GM12878 (cell line): ENCODE data around the gene OXA1L. TPM values are rescaled to one million over a fixed set of nuclear protein-coding genes. Genes with fewer than 3 reads are reported as not detected.
"Not testable (repeated sequence)": the region's sequence is repeated elsewhere in the genome, so short reads cannot be mapped to it uniquely, and the experiment has no call there.

Experiments
- ATAC-seq: fragments of 200-7000 bp; cut with Tn5 transposase; 3 replicates; pipeline ENCODE4 v1.9.1; 2020; ENCODE audit warnings: mild to moderate bottlenecking, moderate library complexity
- BruUV-seq: library from RNA; stranded (reverse); fragments of 400-500 nt; replicated peaks from 2 replicates; lab custom pipeline; 2021; lab: Mats Ljungman, UMichigan
- CTCF ChIA-PET: fragments of 300-600 bp; sonication (Branson Sonifier 250); formaldehyde crosslinking; extraction: SDS; loops from one replicate; lab custom pipeline; 2021; ENCODE audit warnings: inconsistent platforms; lab: Yijun Ruan, JAX
- POLR2A ChIA-PET: fragments of 350-600 bp; formaldehyde crosslinking; extraction: SDS; loops from one replicate; lab custom pipeline; 2021; ENCODE audit warnings: inconsistent platforms; lab: Charles Lee
- RAD21 ChIA-PET: fragments of 300-600 bp; sonication (Branson Sonifier 250); formaldehyde crosslinking; loops from one replicate; lab custom pipeline; 2023; ENCODE audit warnings: antibody characterized with exemption; ENCODE audit not compliant: unreplicated experiment; lab: Charles Lee
- SMC1A ChIA-PET: fragments of 300-600 bp; sonication (Branson Sonifier 250); formaldehyde crosslinking; loops from one replicate; lab custom pipeline; 2023; ENCODE audit not compliant: unreplicated experiment, uncharacterized antibody; lab: Charles Lee
- DNase-seq: peaks from one replicate; pipeline ENCODE4 v3.0.0-alpha.2; 2011; ENCODE audit warnings: low read depth, low spot score
- FAIRE-seq: peaks from 3 replicates; lab custom pipeline; 2011; peaks lifted over from hg19 to GRCh38; lab: Jason Lieb, UNC
- H2AFZ ChIP-seq: 2 replicates; pipeline ENCODE4 v1.6.0; 2011; ENCODE audit warnings: low read depth, low read length, control low read depth; ENCODE audit not compliant: control insufficient read depth
- H3K27ac ChIP-seq: 2 replicates; pipeline ENCODE4 v1.5.1; 2011; ENCODE audit warnings: control low read depth; ENCODE audit not compliant: control insufficient read depth, insufficient read depth
- H3K27me3 ChIP-seq, 2 experiments: replicated peaks in 1 of 2; 2 replicates each; pipeline versions ENCODE4 v1.6.0 to v1.6.1; 2011; ENCODE audit warnings: low read length in 1 of 2; ENCODE audit not compliant: control insufficient read depth in 2 of 2, insufficient read depth in 2 of 2
- H3K36me3 ChIP-seq, 2 experiments: 2 replicates each; pipeline ENCODE4 v1.5.1; 2011; ENCODE audit warnings: low read length in 1 of 2; ENCODE audit not compliant: control insufficient read depth in 2 of 2, insufficient read depth in 2 of 2
- H3K4me1 ChIP-seq: 2 replicates; pipeline ENCODE4 v1.6.1; 2011; ENCODE audit warnings: mild to moderate bottlenecking, low read length, moderate library complexity, mixed read lengths; ENCODE audit not compliant: control insufficient read depth, insufficient read depth
- H3K4me2 ChIP-seq: 2 replicates; pipeline ENCODE4 v1.6.0; 2011; ENCODE audit warnings: control low read depth; ENCODE audit not compliant: control insufficient read depth, insufficient read depth
- H3K4me3 ChIP-seq: fragments of 200-600 bp; sonication (generic); 2 replicates; pipeline ENCODE4 v1.5.1; 2016
- H3K79me2 ChIP-seq: 2 replicates; pipeline ENCODE4 v1.6.0; 2011; ENCODE audit warnings: low read length; ENCODE audit not compliant: control insufficient read depth, insufficient read depth
- H3K9ac ChIP-seq: 2 replicates; pipeline ENCODE4 v1.8.0; 2011; ENCODE audit warnings: low read length, control low read depth, mixed read lengths; ENCODE audit not compliant: control insufficient read depth, insufficient read depth
- H3K9me3 ChIP-seq: replicated peaks from 3 replicates; pipeline ENCODE4 v1.5.1; 2011; ENCODE audit warnings: mild to moderate bottlenecking, low read length; ENCODE audit not compliant: control insufficient read depth, insufficient read depth
- H4K20me1 ChIP-seq: 2 replicates; pipeline ENCODE4 v1.6.0; 2011; ENCODE audit not compliant: control insufficient read depth, insufficient read depth
- FOS ChIP-seq: IDR thresholded peaks from 3 replicates; pipeline ENCODE4 v1.6.1; 2011; ENCODE audit warnings: borderline replicate concordance; ENCODE audit not compliant: insufficient read length; ENCODE audit errors: extremely low read depth
- MEF2A ChIP-seq: IDR thresholded peaks from 2 replicates; pipeline ENCODE4 v1.6.1; 2011; ENCODE audit warnings: low read depth, mild to moderate bottlenecking, low read length, moderate library complexity; ENCODE audit not compliant: insufficient read depth
- NR2C2 ChIP-seq: IDR thresholded peaks from 2 replicates; pipeline ENCODE4 v1.6.1; 2011; ENCODE audit warnings: borderline replicate concordance, low read depth; ENCODE audit not compliant: control insufficient read depth, insufficient read length
- WGBS: methylation state at CpG from one replicate; pipeline ENCODE4 v1.1.6; 2016; ENCODE audit warnings: low lambda C conversion rate; ENCODE audit not compliant: insufficient replicate concordance, insufficient coverage; ENCODE audit errors: missing lambda C conversion rate; 5-methylcytosine and 5-hydroxymethylcytosine counted together
- in situ Hi-C: fragments of 300-500 bp; cut with MboI; formaldehyde crosslinking; loops from 9 replicates; pipeline ENCODE4 v1.14.3; 2018; ENCODE audit warnings: mixed read lengths
- intact Hi-C: fragments of 100-400 bp; cut with micrococcal nuclease; formaldehyde crosslinking; loops from one replicate; pipeline ENCODE4 v1.14.2; 2022; ENCODE audit not compliant: unreplicated experiment
- polyA plus RNA-seq, 11 experiments: library from polyadenylated mRNA; depleted of rRNA in 4 of 11; unstranded in 6 of 11; stranded (reverse) in 5 of 11; fragments of >200 nt; fragmentation: Nextera tagmentation in 4 of 11; fragmentation: Illumina TruSeq in 1 of 11; extraction: Ambion mirVana in 4 of 11; extraction: Trizol in 1 of 11; gene quantifications; 1 replicate in 1 of 11; 2 replicates in 10 of 11; pipeline versions ENCODE4 v1.2.1 to v1.2.3, GENCODE V29; 2011 to 2016; ENCODE audit warnings: inconsistent platforms in 2 of 11, missing spikeins in 2 of 11, low read depth in 1 of 11
- total RNA-seq, 4 experiments: library from RNA; depleted of rRNA in 3 of 4; stranded (reverse); fragments of >200 nt in 3 of 4; fragmentation: Illumina TruSeq in 1 of 4; extraction: Trizol in 1 of 4; gene quantifications; 2 replicates each; pipeline versions ENCODE4 v1.2.1 to v1.2.3, GENCODE V29; 2013 to 2021
- TF ChIP-seq, protein P1 (sequence below): fragments of 450-650 bp; IDR thresholded peaks from 2 replicates; pipeline ENCODE4 v1.6.1; 2017; ENCODE audit warnings: mild to moderate bottlenecking, moderate library complexity
- TF ChIP-seq, protein P2 (sequence below): fragments of 450-650 bp; formaldehyde crosslinking; IDR thresholded peaks from 2 replicates; pipeline ENCODE4 v1.4.0; 2020; ENCODE audit warnings: mild to moderate bottlenecking, moderate library complexity
- TF ChIP-seq, protein P3 (sequence below): fragments of 450-650 bp; IDR thresholded peaks from 2 replicates; pipeline ENCODE4 v1.6.1; 2014; ENCODE audit warnings: mild to moderate bottlenecking

The OXA1L gene
- total and polyA plus RNA-seq, 10 of the 15 experiments (the other 5 are each of a cell fraction or from before 2014, with no cell fraction given), result 105 to 289 (median 146) TPM

DNA sequence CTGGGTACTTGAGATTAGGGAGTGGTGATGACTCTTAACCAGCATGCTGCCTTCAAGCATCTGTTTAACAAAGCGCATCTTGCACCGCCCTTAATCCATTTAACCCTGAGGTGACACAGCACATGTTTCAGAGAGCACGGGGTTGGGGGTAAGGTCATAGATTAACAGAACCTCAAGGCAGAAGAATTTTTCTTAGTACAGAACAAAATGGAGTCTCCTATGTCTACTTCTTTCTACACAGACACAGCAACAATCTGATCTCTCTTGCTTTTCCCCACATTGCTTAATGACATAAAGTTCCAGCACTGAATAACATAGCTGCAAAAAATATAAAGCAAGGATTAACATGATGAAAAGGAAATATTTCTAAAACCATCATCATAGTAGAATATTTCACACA, 41.1 kb upstream of the OXA1L start:
- H3K79me2 ChIP-seq, H3K27ac ChIP-seq, H3K27me3 ChIP-seq, in situ Hi-C loops, ATAC-seq, DNase-seq, RAD21 ChIA-PET, BruUV-seq, H3K9me3 ChIP-seq, H4K20me1 ChIP-seq, SMC1A ChIA-PET, POLR2A ChIA-PET, FAIRE-seq, H3K4me2 ChIP-seq, intact Hi-C loops, CTCF ChIA-PET, H3K36me3 ChIP-seq, H3K4me1 ChIP-seq, H2AFZ ChIP-seq, H3K9ac ChIP-seq, H3K4me3 ChIP-seq: not testable (repeated sequence)
- WGBS, result 64% methylated on average over 3 of the region's 3 CpGs

DNA sequence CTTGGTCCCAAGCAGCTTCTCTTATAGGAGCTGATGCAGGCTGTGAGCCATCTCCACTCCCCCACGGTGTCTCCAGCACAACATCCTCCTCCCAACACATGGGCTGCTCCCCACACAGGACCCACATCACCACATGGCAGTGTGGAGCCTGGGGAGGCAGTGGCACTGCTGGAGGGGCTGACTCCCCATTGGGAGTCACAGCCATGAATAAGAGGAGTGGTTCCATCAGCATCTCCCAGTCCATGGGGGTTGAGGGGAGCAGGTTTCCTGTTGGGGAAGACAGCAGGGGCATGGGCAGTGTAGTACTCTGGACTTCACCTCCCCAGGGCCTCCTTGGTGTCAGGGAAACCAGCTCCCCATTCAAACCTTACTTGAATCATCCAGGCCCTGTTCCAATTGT, 40.5 kb upstream of the OXA1L start:
- in situ Hi-C loops, result no loop called here
- ATAC-seq, result no peak
- intact Hi-C loops, result no loop called here
- no peaks in the 10 kb centered on the region for H3K36me3 ChIP-seq
- H3K79me2 ChIP-seq, result no peaks in the 10 kb centered on the region
- POLR2A ChIA-PET, result no interaction called here
- no peaks in the 10 kb centered on the region; the same call in 1 of the 2 replicates for H3K4me1 ChIP-seq
- no peak overlapping the region for H3K4me3 ChIP-seq
- no peak overlapping the region for H2AFZ ChIP-seq
- DNase-seq, result no peak
- CTCF ChIA-PET, result interaction anchor here (0.5 to 1.0 kb wide), 2 partner anchors 156 to 174 kb away, joined by 3 read pairs; no protein-coding TSS in a partner anchor
- no peak for FAIRE-seq
- WGBS, result 6% methylated on average over 1 of the region's 1 CpG
- no peak overlapping the region for H3K4me2 ChIP-seq
- H4K20me1 ChIP-seq, result no peaks in the 10 kb centered on the region
- RAD21 ChIA-PET, result no interaction called here
- H3K9me3 ChIP-seq, result no peaks in the 10 kb centered on the region; the same call in 2 of the 3 replicates
- H3K27me3 ChIP-seq, result no peaks in the 10 kb centered on the region
- SMC1A ChIA-PET, result interaction anchor here (0.6 kb wide), 1 partner anchor 256 kb away, joined by 3 read pairs; no protein-coding TSS in a partner anchor
- H3K9ac ChIP-seq, result no peak overlapping the region
- no TSS peak for BruUV-seq
- H3K27ac ChIP-seq, result no peak overlapping the region
- TF ChIP-seq NR2C2 (no peak), FOS (no peak), MEF2A (no peak)
- TF ChIP-seq, protein P1, sequence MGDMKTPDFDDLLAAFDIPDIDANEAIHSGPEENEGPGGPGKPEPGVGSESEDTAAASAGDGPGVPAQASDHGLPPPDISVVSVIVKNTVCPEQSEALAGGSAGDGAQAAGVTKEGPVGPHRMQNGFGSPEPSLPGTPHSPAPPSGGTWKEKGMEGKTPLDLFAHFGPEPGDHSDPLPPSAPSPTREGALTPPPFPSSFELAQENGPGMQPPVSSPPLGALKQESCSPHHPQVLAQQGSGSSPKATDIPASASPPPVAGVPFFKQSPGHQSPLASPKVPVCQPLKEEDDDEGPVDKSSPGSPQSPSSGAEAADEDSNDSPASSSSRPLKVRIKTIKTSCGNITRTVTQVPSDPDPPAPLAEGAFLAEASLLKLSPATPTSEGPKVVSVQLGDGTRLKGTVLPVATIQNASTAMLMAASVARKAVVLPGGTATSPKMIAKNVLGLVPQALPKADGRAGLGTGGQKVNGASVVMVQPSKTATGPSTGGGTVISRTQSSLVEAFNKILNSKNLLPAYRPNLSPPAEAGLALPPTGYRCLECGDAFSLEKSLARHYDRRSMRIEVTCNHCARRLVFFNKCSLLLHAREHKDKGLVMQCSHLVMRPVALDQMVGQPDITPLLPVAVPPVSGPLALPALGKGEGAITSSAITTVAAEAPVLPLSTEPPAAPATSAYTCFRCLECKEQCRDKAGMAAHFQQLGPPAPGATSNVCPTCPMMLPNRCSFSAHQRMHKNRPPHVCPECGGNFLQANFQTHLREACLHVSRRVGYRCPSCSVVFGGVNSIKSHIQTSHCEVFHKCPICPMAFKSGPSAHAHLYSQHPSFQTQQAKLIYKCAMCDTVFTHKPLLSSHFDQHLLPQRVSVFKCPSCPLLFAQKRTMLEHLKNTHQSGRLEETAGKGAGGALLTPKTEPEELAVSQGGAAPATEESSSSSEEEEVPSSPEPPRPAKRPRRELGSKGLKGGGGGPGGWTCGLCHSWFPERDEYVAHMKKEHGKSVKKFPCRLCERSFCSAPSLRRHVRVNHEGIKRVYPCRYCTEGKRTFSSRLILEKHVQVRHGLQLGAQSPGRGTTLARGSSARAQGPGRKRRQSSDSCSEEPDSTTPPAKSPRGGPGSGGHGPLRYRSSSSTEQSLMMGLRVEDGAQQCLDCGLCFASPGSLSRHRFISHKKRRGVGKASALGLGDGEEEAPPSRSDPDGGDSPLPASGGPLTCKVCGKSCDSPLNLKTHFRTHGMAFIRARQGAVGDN, result no peak
- TF ChIP-seq, protein P2, sequence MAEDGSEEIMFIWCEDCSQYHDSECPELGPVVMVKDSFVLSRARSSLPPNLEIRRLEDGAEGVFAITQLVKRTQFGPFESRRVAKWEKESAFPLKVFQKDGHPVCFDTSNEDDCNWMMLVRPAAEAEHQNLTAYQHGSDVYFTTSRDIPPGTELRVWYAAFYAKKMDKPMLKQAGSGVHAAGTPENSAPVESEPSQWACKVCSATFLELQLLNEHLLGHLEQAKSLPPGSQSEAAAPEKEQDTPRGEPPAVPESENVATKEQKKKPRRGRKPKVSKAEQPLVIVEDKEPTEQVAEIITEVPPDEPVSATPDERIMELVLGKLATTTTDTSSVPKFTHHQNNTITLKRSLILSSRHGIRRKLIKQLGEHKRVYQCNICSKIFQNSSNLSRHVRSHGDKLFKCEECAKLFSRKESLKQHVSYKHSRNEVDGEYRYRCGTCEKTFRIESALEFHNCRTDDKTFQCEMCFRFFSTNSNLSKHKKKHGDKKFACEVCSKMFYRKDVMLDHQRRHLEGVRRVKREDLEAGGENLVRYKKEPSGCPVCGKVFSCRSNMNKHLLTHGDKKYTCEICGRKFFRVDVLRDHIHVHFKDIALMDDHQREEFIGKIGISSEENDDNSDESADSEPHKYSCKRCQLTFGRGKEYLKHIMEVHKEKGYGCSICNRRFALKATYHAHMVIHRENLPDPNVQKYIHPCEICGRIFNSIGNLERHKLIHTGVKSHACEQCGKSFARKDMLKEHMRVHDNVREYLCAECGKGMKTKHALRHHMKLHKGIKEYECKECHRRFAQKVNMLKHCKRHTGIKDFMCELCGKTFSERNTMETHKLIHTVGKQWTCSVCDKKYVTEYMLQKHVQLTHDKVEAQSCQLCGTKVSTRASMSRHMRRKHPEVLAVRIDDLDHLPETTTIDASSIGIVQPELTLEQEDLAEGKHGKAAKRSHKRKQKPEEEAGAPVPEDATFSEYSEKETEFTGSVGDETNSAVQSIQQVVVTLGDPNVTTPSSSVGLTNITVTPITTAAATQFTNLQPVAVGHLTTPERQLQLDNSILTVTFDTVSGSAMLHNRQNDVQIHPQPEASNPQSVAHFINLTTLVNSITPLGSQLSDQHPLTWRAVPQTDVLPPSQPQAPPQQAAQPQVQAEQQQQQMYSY (CRISPR knock-in tag), result no peak
- TF ChIP-seq, protein P3, sequence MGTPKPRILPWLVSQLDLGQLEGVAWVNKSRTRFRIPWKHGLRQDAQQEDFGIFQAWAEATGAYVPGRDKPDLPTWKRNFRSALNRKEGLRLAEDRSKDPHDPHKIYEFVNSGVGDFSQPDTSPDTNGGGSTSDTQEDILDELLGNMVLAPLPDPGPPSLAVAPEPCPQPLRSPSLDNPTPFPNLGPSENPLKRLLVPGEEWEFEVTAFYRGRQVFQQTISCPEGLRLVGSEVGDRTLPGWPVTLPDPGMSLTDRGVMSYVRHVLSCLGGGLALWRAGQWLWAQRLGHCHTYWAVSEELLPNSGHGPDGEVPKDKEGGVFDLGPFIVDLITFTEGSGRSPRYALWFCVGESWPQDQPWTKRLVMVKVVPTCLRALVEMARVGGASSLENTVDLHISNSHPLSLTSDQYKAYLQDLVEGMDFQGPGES, result no peak
